Astrocyte (in vitro differentiated cells and primary cell): ENCODE results near the gene NUDT12. TPM values are rescaled to one million over a fixed set of nuclear protein-coding genes. Genes with fewer than 3 reads are reported as not detected.

Experiments
- DNase-seq: peaks from one replicate; pipeline ENCODE4 v3.0.0-alpha.2; 2010; ENCODE audit warnings: low read depth
- FAIRE-seq: peaks from 2 replicates; lab custom pipeline; 2011; peaks lifted over from hg19 to GRCh38; lab: Jason Lieb, UNC
- H2AFZ ChIP-seq: 2 replicates; pipeline ENCODE4 v1.6.0; 2012; ENCODE audit warnings: low read depth, low read length, inconsistent platforms
- H3K27ac ChIP-seq: 2 replicates; pipeline ENCODE4 v1.5.1; 2011; ENCODE audit warnings: low read depth, low read length, inconsistent platforms
- H3K27me3 ChIP-seq: 2 replicates; pipeline ENCODE4 v1.6.0; 2011; ENCODE audit warnings: low read length, inconsistent platforms; ENCODE audit not compliant: insufficient read depth
- H3K36me3 ChIP-seq: 2 replicates; pipeline ENCODE4 v1.5.1; 2011; ENCODE audit warnings: low read length, inconsistent platforms; ENCODE audit not compliant: insufficient read depth
- H3K4me1 ChIP-seq: 2 replicates; pipeline ENCODE4 v1.5.1; 2011; ENCODE audit warnings: low read length, inconsistent platforms; ENCODE audit not compliant: insufficient read depth
- H3K4me2 ChIP-seq: 2 replicates; pipeline ENCODE4 v1.6.0; 2012; ENCODE audit warnings: low read length, inconsistent platforms
- H3K4me3 ChIP-seq: 2 replicates; pipeline ENCODE4 v1.5.1; 2011; ENCODE audit warnings: low read depth, mild to moderate bottlenecking, low read length, inconsistent platforms; ENCODE audit not compliant: insufficient read depth
- H3K79me2 ChIP-seq: 2 replicates; pipeline ENCODE4 v1.6.0; 2012; ENCODE audit warnings: mild to moderate bottlenecking, low read length, inconsistent platforms; ENCODE audit not compliant: insufficient read depth
- H3K9ac ChIP-seq: 2 replicates; pipeline ENCODE4 v1.6.0; 2012; ENCODE audit warnings: mild to moderate bottlenecking, low read length, inconsistent platforms
- H3K9me3 ChIP-seq: 2 replicates; pipeline ENCODE4 v1.5.1; 2012; ENCODE audit warnings: low read depth, mild to moderate bottlenecking, low read length, inconsistent platforms; ENCODE audit not compliant: insufficient read depth
- H4K20me1 ChIP-seq: 2 replicates; pipeline ENCODE4 v1.6.0; 2012; ENCODE audit warnings: low read length, inconsistent platforms; ENCODE audit not compliant: insufficient read depth
- H3K27ac Mint-ChIP-seq: one replicate; pipeline ENCODE4 v1.8.0; 2021; ENCODE audit warnings: mild to moderate bottlenecking, mixed read lengths; ENCODE audit not compliant: unreplicated experiment
- H3K27me3 Mint-ChIP-seq: one replicate; pipeline ENCODE4 v1.8.0; 2021; ENCODE audit warnings: low read depth, mixed read lengths; ENCODE audit not compliant: unreplicated experiment
- H3K36me3 Mint-ChIP-seq: one replicate; pipeline ENCODE4 v1.8.0; 2021; ENCODE audit warnings: low read depth, mixed read lengths; ENCODE audit not compliant: unreplicated experiment
- H3K4me1 Mint-ChIP-seq: one replicate; pipeline ENCODE4 v1.8.0; 2021; ENCODE audit warnings: low read depth, mixed read lengths; ENCODE audit not compliant: unreplicated experiment
- H3K4me3 Mint-ChIP-seq: one replicate; pipeline ENCODE4 v1.8.0; 2021; ENCODE audit warnings: mild to moderate bottlenecking, moderate library complexity, mixed read lengths; ENCODE audit not compliant: unreplicated experiment
- H3K9me3 Mint-ChIP-seq: one replicate; pipeline ENCODE4 v1.8.0; 2021; ENCODE audit warnings: mild to moderate bottlenecking, mixed read lengths; ENCODE audit not compliant: unreplicated experiment
- CTCF ChIP-seq: IDR thresholded peaks from 2 replicates; pipeline ENCODE4 v1.5.1; 2011; ENCODE audit warnings: low read depth, mild to moderate bottlenecking, inconsistent platforms, low read length, moderate library complexity; ENCODE audit not compliant: insufficient read depth
- EZH2 ChIP-seq: IDR thresholded peaks from 2 replicates; pipeline ENCODE4 v1.6.1; 2012; ENCODE audit warnings: mild to moderate bottlenecking, low read length, inconsistent platforms; ENCODE audit not compliant: insufficient read depth
- total RNA-seq: library from RNA; stranded (reverse); gene quantifications from 2 replicates; pipeline ENCODE4 v1.2.1, GENCODE V29; 2021

The NUDT12 gene
- total RNA-seq, 1 donor from 2014 or later, result 6.3 TPM

- H3K4me1 ChIP-seq, result peaks cover 5% of the 10 kb centered on the region
Observed at GRCh38 chr5:103510851-103511553, 51.6 kb downstream of the NUDT12 start.

GRCh38 chr5:103505581-103506305, 56.8 kb downstream of the NUDT12 start:
- no peaks in the 10 kb centered on the region for H3K36me3 Mint-ChIP-seq
- H3K4me1 Mint-ChIP-seq, result peaks cover 2% of the 10 kb centered on the region
- no peaks in the 10 kb centered on the region for H3K36me3 ChIP-seq
- H3K4me1 ChIP-seq, result no peaks in the 10 kb centered on the region
- H4K20me1 ChIP-seq, result no peaks in the 10 kb centered on the region
- no peaks in the 10 kb centered on the region for H3K27me3 ChIP-seq
- no peaks in the 10 kb centered on the region for H3K9me3 ChIP-seq
- no peak overlapping the region for H3K27ac ChIP-seq
- DNase-seq (peak; percentile 65), FAIRE-seq (no peak)
- TF ChIP-seq CTCF (no peak), EZH2 (no peak)
- no peak overlapping the region for H3K27ac Mint-ChIP-seq
- no peak overlapping the region for H3K9ac ChIP-seq
- H3K4me2 ChIP-seq, result no peak overlapping the region
- H3K4me3 Mint-ChIP-seq, result no peak overlapping the region
- H3K9me3 Mint-ChIP-seq, result peaks cover 1% of the 10 kb centered on the region
- no peaks in the 10 kb centered on the region for H3K27me3 Mint-ChIP-seq
- H3K4me3 ChIP-seq, result no peak overlapping the region
- no peaks in the 10 kb centered on the region for H3K79me2 ChIP-seq
- H2AFZ ChIP-seq, result no peak overlapping the region

More at GRCh38 chr5:103510851-103511553, 51.6 kb downstream of the NUDT12 start:
- H4K20me1 ChIP-seq, result no peaks in the 10 kb centered on the region
- no peak overlapping the region for H3K4me3 ChIP-seq
- DNase-seq, result no peak
- H3K27me3 ChIP-seq, result no peaks in the 10 kb centered on the region
- no peak overlapping the region for H3K9ac ChIP-seq
- H3K36me3 ChIP-seq, result no peaks in the 10 kb centered on the region
- no peaks in the 10 kb centered on the region for H3K36me3 Mint-ChIP-seq
- no peak for TF ChIP-seq CTCF
- TF ChIP-seq EZH2, result no peak
- no peak overlapping the region for H3K4me3 Mint-ChIP-seq
- peaks cover 17% of the 10 kb centered on the region for H3K4me1 Mint-ChIP-seq
- H3K9me3 Mint-ChIP-seq, result no peaks in the 10 kb centered on the region
- H3K9me3 ChIP-seq, result no peaks in the 10 kb centered on the region
- no peak overlapping the region for H3K27ac ChIP-seq
- no peaks in the 10 kb centered on the region for H3K27me3 Mint-ChIP-seq
- H3K27ac Mint-ChIP-seq, result peak overlapping the region; percentile 48
- no peak for FAIRE-seq
- peak overlapping the region; percentile 35 for H3K4me2 ChIP-seq
- no peaks in the 10 kb centered on the region for H3K79me2 ChIP-seq
- no peak overlapping the region for H2AFZ ChIP-seq

- Histone ChIP-seq H3K4me3 (no peak overlapping the region), H3K27ac (no peak overlapping the region), H3K4me1 (no peaks in the 10 kb centered on the region), H3K4me2 (no peak overlapping the region), H3K79me2 (no peaks in the 10 kb centered on the region), H3K9me3 (no peaks in the 10 kb centered on the region), H2AFZ (no peak overlapping the region), H3K9ac (no peak overlapping the region), H4K20me1 (no peaks in the 10 kb centered on the region), H3K27me3 (no peaks in the 10 kb centered on the region), H3K36me3 (no peaks in the 10 kb centered on the region)
- H3K36me3 Mint-ChIP-seq, result no peaks in the 10 kb centered on the region
- H3K4me1 Mint-ChIP-seq, result peaks cover 11% of the 10 kb centered on the region
- H3K27ac Mint-ChIP-seq, result no peak overlapping the region
- no peaks in the 10 kb centered on the region for H3K27me3 Mint-ChIP-seq
- no peak overlapping the region for H3K4me3 Mint-ChIP-seq
- TF ChIP-seq EZH2 (no peak), CTCF (no peak)
- peaks cover 1% of the 10 kb centered on the region for H3K9me3 Mint-ChIP-seq
- DNase-seq (no peak), FAIRE-seq (no peak)
Observed at GRCh38 chr5:103503066-103503465, 59.5 kb downstream of the NUDT12 start.
